Measurements from ENCODE around the gene FAM50B.
"Not testable (repeated sequence)": the region's sequence is repeated elsewhere in the genome, so short reads cannot be mapped to it uniquely, and the experiment has no call there.

Gene FAM50B

DNA sequence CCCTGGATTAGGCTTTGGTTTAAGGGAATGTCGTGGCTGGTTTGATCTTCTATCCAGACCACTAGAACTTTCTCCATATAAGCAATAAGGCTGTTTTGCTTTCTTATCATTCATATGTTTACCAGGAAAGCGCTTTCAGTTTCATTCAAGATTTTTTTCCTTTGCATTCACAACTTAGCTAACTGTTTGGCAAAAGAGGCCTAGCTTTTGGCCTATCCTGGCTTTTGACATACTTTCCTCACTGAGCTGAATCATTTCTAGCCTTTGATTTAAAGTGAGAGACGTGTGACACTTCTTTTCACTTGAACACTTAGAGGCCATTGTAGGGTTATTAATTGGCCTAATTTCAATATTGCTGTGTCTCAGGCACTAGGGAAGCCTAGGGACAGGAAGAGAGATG, 1.7 kb upstream of the FAM50B start:
- in situ Hi-C loops (cut with HindIII; ENCODE audit: low sequenced_read_pairs) = no loop called here

DNA sequence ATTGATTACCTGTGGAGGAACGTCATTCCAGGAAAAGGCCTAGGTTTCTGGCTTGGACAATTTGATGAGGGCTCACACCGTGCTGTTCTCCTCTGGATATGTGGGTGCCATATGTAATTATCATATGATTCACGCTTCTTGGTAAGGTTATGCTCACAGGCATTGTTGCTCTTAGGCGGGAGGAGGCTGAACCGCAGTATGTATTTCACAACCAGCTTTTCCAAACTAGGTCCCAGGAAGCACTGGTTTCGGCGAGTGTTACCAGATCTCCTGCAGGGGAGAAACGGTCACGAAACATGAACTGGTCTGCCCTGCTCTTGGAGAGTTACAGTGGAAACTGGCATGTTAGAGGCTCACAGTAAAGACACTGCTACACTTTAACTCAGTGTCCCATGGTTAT, 793 bp upstream of the FAM50B start:
- in situ Hi-C loops (cut with HindIII; ENCODE audit: low sequenced_read_pairs) = no loop called here

DNA sequence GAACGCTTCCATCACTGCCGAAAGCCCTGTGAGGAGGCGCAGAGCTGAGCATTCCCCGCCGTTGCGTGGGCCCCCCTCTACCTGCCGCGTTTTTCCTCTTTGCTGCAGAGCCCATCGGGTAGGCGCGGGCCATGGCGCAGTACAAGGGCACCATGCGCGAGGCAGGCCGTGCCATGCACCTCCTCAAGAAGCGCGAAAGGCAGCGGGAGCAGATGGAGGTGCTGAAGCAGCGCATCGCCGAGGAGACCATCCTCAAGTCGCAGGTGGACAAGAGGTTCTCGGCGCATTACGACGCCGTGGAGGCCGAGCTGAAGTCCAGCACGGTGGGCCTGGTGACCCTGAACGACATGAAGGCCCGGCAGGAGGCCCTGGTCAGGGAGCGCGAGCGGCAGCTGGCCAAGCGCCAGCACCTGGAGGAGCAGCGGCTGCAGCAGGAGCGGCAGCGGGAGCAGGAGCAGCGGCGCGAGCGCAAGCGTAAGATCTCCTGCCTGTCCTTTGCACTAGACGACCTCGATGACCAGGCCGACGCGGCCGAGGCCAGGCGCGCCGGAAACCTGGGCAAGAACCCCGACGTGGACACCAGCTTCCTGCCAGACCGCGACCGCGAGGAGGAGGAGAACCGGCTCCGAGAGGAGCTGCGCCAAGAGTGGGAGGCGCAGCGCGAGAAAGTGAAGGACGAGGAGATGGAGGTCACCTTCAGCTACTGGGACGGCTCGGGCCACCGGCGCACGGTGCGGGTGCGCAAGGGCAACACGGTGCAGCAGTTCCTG, 693 bp downstream of the FAM50B start:
- in situ Hi-C loops (cut with HindIII; ENCODE audit: low sequenced_read_pairs) = no loop called here

DNA sequence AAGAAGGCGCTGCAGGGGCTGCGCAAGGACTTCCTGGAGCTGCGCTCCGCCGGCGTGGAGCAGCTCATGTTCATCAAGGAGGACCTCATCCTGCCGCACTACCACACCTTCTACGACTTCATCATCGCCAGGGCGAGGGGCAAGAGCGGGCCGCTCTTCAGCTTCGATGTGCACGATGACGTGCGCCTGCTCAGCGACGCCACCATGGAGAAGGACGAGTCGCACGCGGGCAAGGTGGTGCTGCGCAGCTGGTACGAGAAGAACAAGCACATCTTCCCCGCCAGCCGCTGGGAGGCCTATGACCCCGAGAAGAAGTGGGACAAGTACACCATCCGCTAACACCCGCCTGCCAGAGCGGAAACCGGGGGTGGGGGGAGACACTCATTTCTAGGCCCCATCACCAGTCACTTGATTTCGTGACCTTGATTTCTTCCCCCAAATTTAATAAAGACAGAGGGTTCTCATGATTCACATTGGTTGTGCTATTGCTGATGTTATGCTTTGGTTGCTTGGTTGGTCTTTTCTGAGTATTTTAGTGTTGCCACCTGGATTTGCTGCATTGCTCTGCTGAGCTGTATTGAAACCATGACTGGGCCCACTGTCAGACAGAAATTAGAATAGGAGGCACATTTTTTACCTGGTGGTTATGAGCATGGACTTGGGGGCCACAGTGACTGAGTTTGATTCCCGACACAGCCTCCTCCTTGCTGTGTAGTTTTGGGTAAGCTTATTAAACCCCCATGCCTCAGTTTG, 1.5 kb downstream of the FAM50B start:
- in situ Hi-C loops (cut with HindIII; ENCODE audit: low sequenced_read_pairs) = no loop called here

DNA sequence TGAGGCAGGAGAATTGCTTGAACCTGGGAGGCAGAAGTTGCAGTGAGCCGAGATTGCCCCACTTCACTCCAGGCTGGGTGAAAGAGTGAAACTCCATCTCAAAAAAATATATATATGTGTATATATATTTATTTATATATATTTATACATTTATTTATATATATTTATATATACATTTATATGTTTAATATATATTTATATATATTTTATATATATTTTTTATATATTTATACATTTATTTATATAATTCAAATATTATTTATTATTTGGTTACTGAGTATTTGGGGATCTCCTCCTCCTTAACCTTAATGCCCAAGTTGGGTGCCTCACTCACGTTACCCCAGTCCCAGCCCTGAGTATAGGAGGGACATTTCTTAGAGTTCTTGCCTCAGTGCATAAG, 2.7 kb downstream of the FAM50B start:
- in situ Hi-C loops (cut with HindIII; ENCODE audit: low sequenced_read_pairs) = no loop called here

DNA sequence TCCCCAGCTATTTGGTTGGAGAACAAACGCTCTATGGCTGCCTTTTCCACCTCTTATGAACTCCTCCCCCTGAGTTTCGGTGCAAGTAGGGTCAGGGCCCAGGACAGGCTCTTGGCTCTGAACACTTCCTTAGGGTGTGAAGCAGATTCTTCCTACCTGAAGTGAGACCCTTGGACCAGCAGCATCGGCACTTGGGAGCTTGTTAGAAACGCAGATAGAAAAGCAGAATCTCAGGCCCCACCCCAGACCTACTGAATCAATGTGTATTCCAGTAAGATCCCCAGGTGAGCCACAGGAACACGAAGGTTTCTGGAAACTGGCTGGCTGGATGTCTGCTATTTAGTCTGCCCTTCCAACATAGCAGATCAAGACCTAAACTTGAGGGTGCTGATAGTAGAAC, 3.2 kb downstream of the FAM50B start:
- in situ Hi-C loops (cut with HindIII; ENCODE audit: low sequenced_read_pairs) = no loop called here

DNA sequence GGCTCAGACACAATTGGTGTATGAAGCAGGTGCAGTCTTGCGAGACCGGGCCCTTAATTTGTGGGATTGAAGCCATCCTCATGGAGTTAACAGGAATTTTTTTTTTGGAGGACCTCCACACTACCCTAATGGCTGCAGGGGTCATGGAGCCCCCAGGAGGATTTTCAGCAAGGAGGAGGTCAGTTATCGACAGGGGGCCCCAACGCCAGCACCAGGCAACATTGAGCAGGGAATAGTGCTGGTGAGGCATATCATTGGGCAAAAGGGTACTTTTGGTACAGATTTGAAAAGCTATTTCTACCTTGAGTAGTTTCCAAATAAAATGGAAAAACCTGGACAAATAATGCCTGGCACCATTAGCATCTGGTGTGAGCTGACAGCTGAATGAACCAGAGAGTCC, 6.7 kb downstream of the FAM50B start:
- in situ Hi-C loops (cut with HindIII; ENCODE audit: low sequenced_read_pairs) = no loop called here

DNA sequence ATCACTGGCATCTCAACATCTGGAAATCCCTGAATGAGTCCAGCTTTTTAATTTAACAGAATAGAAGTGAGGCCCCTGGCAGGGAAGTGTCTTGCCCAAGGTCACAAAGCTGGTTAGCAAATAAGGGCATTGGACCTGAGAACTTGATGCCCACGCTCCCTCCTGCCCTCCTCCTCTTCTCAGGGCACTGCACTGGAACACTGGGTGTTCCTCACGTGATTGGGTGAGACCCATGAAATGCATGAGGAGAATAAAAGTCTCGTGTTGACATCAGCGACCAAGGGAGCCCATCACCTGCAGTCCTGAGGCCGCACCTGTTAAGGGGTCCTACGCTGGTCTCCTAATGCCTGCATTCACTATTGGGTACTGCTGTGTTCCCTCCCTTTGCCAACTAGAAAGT, 7.4 kb downstream of the FAM50B start:
- in situ Hi-C loops (cut with HindIII; ENCODE audit: low sequenced_read_pairs) = no loop called here

DNA sequence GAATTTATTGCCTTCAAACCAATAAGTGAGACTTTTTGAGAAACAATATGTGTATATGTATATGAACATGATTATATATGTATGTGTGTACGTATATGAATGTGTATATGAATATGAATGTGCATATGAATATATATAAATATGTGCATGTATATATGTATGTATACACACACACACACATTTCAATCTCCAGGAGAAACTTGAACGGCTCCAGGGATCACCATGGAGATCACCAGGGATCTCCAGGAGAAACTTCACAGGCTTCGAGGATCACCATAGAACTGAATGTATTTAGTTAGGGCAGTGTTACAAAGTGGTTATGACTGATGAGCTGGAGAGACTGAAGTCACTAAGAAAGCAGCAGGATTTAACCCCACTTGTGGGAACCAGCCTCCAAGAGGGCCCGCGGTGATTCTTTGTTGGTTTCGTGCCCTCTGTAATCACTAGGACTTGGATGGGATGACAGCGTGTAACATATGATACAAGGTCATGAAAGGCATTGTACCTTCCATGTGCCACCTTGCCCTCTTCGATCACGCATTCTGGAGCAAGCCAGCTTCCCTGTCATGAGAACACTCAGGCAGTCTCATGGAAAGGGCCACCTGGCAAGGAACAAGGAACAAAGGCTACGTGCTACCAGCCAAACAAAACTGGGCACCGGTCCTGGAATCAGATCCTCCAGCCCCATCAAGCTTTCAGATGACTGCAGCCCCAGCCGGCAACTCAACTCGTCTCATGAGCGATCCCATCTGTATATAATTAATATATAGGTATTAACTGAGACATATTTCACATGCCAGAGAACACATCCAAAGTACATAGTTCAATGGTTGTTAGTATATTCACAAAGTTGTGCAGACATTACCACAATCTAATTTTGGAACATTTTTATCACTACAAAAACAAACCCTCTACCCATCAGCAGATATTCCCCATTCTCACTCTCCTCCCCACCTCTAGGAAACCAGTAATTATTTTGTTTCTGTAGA, 8.6 kb downstream of the FAM50B start:
- in situ Hi-C loops (cut with HindIII; ENCODE audit: low sequenced_read_pairs) = no loop called here

DNA sequence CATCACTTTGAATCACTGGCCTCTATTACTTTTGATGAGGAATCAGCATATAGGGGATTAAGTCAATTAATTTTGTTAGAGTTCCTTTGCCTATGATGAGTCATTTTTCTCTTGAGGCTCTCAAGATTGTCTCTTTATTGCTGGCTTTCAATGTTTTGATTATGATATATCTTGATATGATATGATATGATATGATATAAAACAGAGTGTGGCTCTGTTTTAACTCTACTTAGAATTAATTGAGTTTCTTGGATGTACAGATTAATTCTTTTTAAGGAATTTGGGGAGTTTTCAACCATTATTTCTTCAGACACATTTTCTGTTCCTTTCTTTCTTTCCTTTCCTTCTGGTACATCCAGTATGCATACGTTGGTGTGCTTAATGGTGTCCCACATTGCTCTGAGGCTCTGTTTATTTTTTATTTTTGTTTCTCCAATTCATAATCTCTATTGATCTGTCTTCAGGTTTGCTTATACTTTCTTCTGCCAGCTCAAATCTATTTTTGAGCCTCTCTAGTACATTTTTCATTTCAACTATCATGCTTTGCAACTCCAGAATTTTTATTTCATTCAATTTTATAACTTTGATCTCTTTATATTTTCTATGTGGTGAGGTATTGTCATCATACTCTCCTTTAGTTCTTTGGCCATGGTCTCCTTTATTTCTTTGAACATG, 10.8 kb downstream of the FAM50B start:
- in situ Hi-C loops (cut with HindIII; ENCODE audit: low sequenced_read_pairs) = no loop called here

DNA sequence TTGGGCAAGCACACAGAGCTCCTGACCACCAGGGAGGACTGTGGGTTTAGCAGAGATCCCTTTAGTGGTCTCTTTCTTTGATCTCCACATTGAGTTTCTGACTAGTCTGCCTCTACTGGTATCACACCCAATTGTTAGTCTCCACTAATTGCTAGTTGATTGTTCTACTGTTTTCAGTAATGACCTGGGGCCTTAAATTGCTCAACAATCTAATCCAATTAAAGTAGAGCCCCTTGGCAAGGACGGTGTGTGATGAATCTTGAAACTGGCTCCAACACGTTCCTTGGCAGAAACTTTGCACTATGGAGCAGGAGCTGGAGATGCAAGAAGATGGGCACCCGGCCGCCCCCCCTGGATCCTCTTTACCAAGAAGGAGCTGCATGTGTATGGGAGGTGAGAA, 12.3 kb downstream of the FAM50B start:
- in situ Hi-C loops (cut with HindIII; ENCODE audit: low sequenced_read_pairs) = no loop called here

DNA sequence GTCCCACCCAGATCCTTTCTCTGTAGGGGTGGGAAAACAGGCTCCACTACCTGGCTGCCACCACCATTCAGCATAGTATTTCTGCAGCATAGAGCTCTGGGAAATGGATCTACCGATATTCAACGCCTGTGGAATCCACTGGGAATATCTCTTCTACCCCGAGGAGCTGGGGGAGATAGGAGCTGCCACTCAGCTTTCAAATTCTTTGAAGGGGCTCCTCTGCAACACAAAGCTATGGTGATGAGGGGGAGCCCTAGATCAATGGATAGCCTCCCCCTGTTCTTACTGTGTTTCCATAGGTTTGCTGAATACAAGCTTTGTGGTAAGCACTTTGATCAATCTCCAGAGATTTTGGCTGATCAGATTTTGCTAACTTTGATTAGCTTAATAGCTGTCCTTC, 12.9 kb downstream of the FAM50B start:
- in situ Hi-C loops (cut with HindIII; ENCODE audit: low sequenced_read_pairs) = no loop called here

DNA sequence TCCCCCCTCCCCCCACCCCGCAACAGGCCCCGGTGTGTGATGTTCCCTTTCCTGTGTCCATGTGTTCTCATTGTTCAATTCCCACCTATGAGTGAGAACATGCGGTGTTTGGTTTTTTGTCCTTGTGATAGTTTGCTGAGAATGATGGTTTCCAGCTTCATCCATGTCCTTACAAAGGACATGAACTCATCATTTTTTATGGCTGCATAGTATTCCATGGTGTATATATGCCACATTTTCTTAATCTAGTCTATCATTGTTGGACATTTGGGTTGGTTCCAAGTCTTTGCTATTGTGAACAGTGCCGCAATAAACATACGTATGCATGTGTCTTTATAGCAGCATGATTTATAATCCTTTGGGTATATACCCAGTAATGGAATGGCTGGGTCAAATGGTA, 14.1 kb downstream of the FAM50B start:
- in situ Hi-C loops (cut with HindIII; ENCODE audit: low sequenced_read_pairs) = not testable (repeated sequence)

DNA sequence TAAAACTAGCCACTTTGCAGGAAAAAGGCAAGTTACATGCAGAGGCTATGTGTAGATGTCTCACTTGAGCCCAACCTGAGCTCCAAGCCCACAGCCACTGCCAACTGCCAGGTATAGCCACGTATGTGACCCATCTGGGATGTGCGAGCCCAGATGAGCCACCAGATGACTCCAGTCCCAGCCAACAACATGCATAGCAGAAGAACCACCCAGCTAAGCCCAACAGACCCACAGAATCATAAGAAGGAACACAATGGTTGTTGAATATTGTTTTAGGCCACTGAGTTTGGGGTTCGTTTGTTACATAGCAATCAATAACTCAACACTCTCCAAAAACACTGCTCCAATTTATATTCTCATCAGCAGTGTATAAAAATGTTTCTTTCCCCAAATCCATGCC, 16.3 kb downstream of the FAM50B start:
- in situ Hi-C loops (cut with HindIII; ENCODE audit: low sequenced_read_pairs) = no loop called here

DNA sequence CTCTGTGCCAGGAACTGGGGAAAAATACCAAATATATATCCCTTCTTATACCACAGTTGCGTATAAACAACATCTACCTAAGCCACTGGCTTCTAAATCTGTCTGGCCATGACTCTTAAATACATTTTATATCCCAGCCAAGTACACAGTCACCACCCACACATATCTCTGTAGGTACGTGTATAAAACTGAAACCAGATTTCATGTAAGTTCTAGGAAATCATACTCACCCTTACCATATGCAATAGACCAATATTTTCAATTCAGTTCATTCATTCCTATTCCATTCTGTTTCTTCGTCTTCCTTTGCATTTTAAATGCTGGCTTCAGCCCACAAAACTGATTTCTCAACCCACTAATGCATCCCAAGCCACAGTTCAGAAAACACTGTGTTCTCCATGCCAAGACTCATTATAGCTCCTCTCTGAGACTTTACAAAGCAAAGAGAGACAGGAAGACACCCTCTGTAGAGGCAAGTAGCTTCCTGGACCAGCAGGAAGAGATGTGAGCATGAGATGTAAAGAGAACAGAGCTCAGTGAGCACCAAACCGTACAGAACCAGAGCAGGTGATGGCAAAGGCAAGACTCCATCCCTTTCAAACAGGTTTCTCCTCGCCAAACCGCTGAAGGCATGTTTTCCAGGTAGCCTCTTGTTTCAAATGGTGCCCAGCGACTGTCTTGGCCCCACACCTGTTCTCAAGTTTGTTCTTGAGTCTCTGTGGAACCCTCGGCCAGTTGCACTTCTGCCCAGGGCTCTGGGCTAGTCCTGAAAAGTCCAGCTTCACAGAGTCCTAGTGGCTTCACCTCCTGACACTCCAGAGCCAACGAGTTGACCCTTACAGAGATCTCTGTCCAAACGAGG, 18.7 kb downstream of the FAM50B start:
- in situ Hi-C loops (cut with HindIII; ENCODE audit: low sequenced_read_pairs) = no loop called here

DNA sequence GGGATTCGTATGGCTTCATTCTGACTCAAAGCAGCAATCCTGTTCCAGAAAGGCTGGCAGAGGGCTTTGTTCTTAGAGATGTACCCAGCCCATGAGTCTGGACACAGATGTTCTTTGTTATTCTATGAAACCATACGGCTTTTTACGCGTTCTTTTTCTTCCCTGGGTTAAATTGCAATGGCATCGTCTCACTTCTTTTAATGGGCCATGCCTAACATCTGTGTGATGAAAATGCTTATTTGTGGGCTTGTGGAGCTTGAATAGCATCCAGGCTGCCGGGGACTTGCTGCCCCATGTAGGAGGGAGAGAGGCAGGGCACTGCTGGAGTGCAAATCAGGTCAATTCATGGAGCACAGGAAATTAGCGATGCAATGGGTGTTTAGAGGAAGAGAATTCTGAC, 19.4 kb downstream of the FAM50B start:
- in situ Hi-C loops (cut with HindIII; ENCODE audit: low sequenced_read_pairs) = no loop called here

DNA sequence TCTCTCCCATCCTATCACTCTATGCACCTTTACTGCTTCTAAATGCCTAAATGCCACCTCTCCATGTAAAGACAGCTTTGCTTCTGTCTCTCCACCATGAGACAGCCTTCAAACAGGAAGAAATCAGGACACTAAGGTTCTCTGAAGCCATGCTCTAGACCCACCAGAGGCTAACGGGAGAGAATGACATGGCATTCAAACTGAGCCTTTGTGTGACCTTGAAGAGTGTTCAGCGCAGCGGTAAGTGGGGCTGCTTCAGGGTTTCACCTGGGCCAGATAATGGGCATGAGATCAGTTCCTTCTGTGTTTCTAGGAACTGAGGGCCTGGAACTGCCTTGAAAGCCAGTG, 20.1 kb downstream of the FAM50B start:
- in situ Hi-C loops (cut with HindIII; ENCODE audit: low sequenced_read_pairs) = no loop called here

DNA sequence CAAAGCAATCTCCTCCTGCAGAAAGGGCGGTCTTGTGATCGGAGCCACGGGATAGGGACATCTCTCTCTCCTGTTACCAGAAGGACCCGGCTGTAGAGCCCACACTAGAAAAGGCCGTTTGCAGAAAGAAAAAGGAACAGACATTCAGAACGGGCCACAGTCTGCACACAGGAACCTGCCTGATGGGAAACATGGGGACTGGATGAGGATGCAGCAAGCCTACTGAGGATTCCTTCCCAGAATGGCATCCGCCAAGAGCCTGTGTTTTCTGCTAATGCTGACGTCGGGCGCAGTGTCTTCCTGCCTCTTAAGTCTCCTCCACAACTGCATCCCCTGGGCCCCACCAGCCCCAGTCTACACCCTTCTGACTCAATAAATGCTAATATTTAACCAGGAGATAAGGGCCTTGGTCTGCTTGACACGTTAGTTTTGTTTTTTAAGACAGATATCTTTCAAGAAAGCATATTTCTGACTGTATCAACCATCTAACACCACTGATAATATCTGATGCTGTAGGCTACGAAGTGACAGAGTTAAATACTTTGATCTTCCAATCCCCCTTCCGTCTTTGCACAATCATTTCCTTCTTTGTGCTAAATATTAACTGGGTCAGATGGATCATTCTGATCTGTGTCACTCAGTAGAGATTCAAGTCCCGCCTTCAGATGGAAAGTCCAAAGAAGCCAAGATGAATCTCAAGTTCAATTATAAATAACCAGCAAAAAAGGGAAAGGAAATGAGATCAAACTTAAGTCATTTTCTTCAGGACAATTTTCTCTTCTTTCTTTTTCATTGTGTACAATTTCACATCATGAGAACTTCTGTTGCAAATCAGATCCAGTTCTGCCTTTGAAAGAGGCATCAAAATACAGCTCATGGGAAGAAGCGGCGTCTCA, 20.7 kb downstream of the FAM50B start:
- in situ Hi-C loops (cut with HindIII; ENCODE audit: low sequenced_read_pairs) = no loop called here

DNA sequence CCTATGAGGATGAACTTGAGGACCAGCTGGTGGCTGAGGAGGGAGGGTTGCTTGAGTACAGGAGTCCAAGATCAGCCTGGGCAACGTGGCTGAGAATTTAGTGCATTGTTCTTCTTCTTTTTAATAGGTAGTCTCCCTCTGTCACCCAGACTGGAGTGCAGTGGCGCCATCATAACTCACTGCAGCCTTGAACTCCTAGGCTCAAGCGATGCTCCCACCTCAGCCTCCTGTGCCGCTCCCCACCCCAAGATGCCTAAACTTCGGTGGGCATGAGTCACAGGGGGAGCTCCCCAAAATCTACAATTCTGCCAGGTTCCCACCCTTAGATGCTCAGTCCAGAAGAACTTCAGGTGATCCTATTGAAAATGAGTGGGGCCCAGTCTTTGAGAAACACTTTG, 21.4 kb downstream of the FAM50B start:
- in situ Hi-C loops (cut with HindIII; ENCODE audit: low sequenced_read_pairs) = no loop called here
